OCI-LY7 (cell line): ENCODE results near the gene C4B. TPM values are rescaled to one million over a fixed set of nuclear protein-coding genes. Genes with fewer than 3 reads are reported as not detected.
"Not testable (repeated sequence)": the region's sequence is repeated elsewhere in the genome, so short reads cannot be mapped to it uniquely, and the experiment has no call there.

Source experiments
- BruUV-seq: library from RNA; stranded (reverse); fragments of 400-500 nt; replicated peaks from 2 replicates; lab custom pipeline; 2021; lab: Mats Ljungman, UMichigan
- CTCF ChIA-PET: fragments of 300-600 bp; sonication (Branson Sonifier 250); formaldehyde crosslinking; loops from one replicate; lab custom pipeline; 2022; ENCODE audit warnings: antibody characterized with exemption; ENCODE audit not compliant: unreplicated experiment; lab: Charles Lee
- POLR2A ChIA-PET: fragments of 300-600 bp; sonication (Branson Sonifier 250); formaldehyde crosslinking; loops from one replicate; lab custom pipeline; 2022; ENCODE audit warnings: antibody characterized with exemption; lab: Charles Lee
- DNase-seq: peaks from one replicate; pipeline ENCODE4 v3.0.0-alpha.2; 2015; ENCODE audit warnings: low spot score
- H2AFZ ChIP-seq: fragments of 200-600 bp; sonication (generic), shearing (Covaris generic); 2 replicates; pipeline ENCODE4 v1.6.1; 2014; ENCODE audit warnings: mild to moderate bottlenecking, antibody characterized with exemption, low read length, moderate library complexity
- H3K27ac ChIP-seq: fragments of 200-600 bp; sonication (generic); 2 replicates; pipeline ENCODE4 v1.5.1; 2014; ENCODE audit warnings: mixed run types, low read depth, mild to moderate bottlenecking, moderate library complexity, low read length, inconsistent platforms; ENCODE audit not compliant: poor library complexity, severe bottlenecking
- H3K36me3 ChIP-seq: fragments of 200-600 bp; sonication (generic); 2 replicates; pipeline ENCODE4 v1.6.1; 2014; ENCODE audit warnings: mild to moderate bottlenecking, antibody characterized with exemption, low read length, moderate library complexity, mixed read lengths; ENCODE audit not compliant: insufficient read depth
- H3K4me1 ChIP-seq: fragments of 200-600 bp; sonication (generic); 2 replicates; pipeline ENCODE4 v1.5.1; 2014; ENCODE audit warnings: mild to moderate bottlenecking, low read length; ENCODE audit not compliant: insufficient read depth, poor library complexity, severe bottlenecking
- H3K4me2 ChIP-seq: fragments of 200-600 bp; sonication (generic); 2 replicates; pipeline ENCODE4 v1.6.1; 2014; ENCODE audit warnings: mild to moderate bottlenecking, low read length
- H3K4me3 ChIP-seq: fragments of 200-600 bp; sonication (generic); 2 replicates; pipeline ENCODE4 v1.5.1; 2014; ENCODE audit warnings: mild to moderate bottlenecking, low read depth, low read length; ENCODE audit not compliant: poor library complexity, severe bottlenecking
- H3K79me2 ChIP-seq: fragments of 200-600 bp; sonication (generic); 2 replicates; pipeline ENCODE4 v1.6.1; 2016; ENCODE audit warnings: low read depth, mild to moderate bottlenecking, low read length, moderate library complexity, mixed read lengths; ENCODE audit not compliant: insufficient read depth
- H3K9me2 ChIP-seq: fragments of 200-600 bp; sonication (generic); 2 replicates; pipeline ENCODE4 v1.6.1; 2016; ENCODE audit warnings: mild to moderate bottlenecking, low read length, mixed read lengths; ENCODE audit not compliant: insufficient read depth
- H3K9me3 ChIP-seq: fragments of 200-600 bp; sonication (generic); 2 replicates; pipeline ENCODE4 v1.6.1; 2014; ENCODE audit warnings: mild to moderate bottlenecking, mixed run types, low read length, mixed read lengths
- H4K20me1 ChIP-seq: fragments of 200-600 bp; sonication (generic); 2 replicates; pipeline ENCODE4 v1.6.1; 2014; ENCODE audit warnings: mild to moderate bottlenecking, antibody characterized with exemption, low read length, moderate library complexity, mixed read lengths; ENCODE audit not compliant: insufficient read depth
- CTCF ChIP-seq: fragments of 200-600 bp; sonication (generic); conservative IDR thresholded peaks from 2 replicates; pipeline ENCODE4 v1.5.1; 2014; ENCODE audit warnings: mild to moderate bottlenecking, antibody characterized with exemption, low read length, moderate library complexity, mixed read lengths
- EZH2phosphoT487 ChIP-seq: fragments of 200-600 bp; sonication (generic); IDR thresholded peaks from 2 replicates; pipeline ENCODE4 v1.6.1; 2018; ENCODE audit warnings: low read depth, borderline replicate concordance, mild to moderate bottlenecking, mixed run types, antibody characterized with exemption, low read length, moderate library complexity, mixed read lengths
- intact Hi-C: fragments of 100-400 bp; cut with micrococcal nuclease; formaldehyde crosslinking; loops from one replicate; pipeline ENCODE4 v1.10.0; 2022; ENCODE audit not compliant: unreplicated experiment
- total RNA-seq, 2 experiments: library from RNA; depleted of rRNA in 1 of 2; stranded (reverse); fragments of >200 nt in 1 of 2; shearing (Covaris generic) in 1 of 2; gene quantifications; 2 replicates each; pipeline ENCODE4 v1.2.3, GENCODE V29; 2014 to 2022

Gene C4B
- total RNA-seq, 2 experiments from 2014 or later, result 2.9 to 3.7 TPM

GRCh38 chr6:32047855-32048766, 33.5 kb downstream of the C4B start:
- H3K4me3 ChIP-seq, result no peak overlapping the region
- H3K27ac ChIP-seq, result no peak overlapping the region
- no peaks in the 10 kb centered on the region for H4K20me1 ChIP-seq
- no peaks in the 10 kb centered on the region for H3K9me2 ChIP-seq
- no peak overlapping the region for H2AFZ ChIP-seq
- CTCF ChIA-PET, result no interaction called here
- intact Hi-C loops, result no loop called here
- H3K9me3 ChIP-seq, result no peaks in the 10 kb centered on the region
- no peaks in the 10 kb centered on the region for H3K79me2 ChIP-seq
- no peaks in the 10 kb centered on the region for H3K4me1 ChIP-seq
- H3K36me3 ChIP-seq, result no peaks in the 10 kb centered on the region
- TF ChIP-seq CTCF (peak; percentile 74), EZH2phosphoT487 (no peak)
- no TSS peak for BruUV-seq
- POLR2A ChIA-PET, result no interaction called here
- DNase-seq, result peak; percentile 54
- no peak overlapping the region for H3K4me2 ChIP-seq

DNA sequence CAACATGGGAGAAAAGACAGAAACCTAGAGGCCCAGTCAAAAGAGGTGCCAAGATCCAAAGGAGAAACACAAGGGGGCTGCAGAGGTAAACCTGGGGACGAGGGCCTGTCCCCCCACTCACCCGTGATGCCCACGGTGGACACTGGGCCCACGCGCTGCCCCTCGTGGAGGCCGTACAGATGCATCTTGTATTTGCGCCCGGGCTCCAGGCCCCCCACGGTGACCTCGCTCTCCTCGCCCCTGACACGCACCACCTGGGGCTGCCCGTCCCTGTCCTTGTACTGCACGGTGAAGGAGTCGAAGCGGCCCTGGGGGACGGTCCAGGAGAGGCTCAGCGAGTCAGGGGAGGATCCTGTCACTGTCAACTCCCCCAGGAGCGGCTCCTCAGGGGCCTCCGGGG, 34.6 kb downstream of the C4B start:
- POLR2A ChIA-PET, H2AFZ ChIP-seq, H3K9me3 ChIP-seq, intact Hi-C loops, H3K79me2 ChIP-seq, H3K9me2 ChIP-seq, H3K4me3 ChIP-seq, H3K4me2 ChIP-seq, H4K20me1 ChIP-seq, DNase-seq, H3K27ac ChIP-seq, H3K4me1 ChIP-seq, H3K36me3 ChIP-seq, CTCF ChIA-PET, BruUV-seq: not testable (repeated sequence)

- H4K20me1 ChIP-seq, H3K9me2 ChIP-seq, H3K4me2 ChIP-seq, H3K9me3 ChIP-seq, DNase-seq, H3K4me3 ChIP-seq, H3K36me3 ChIP-seq, intact Hi-C loops, H2AFZ ChIP-seq, H3K4me1 ChIP-seq, POLR2A ChIA-PET, H3K79me2 ChIP-seq, H3K27ac ChIP-seq, BruUV-seq: not testable (repeated sequence)
- CTCF ChIA-PET, result interaction anchor here (0.6 kb wide), 1 partner anchor 356 kb away, joined by 3 read pairs; no protein-coding TSS in a partner anchor
These were observed 35.1 kb downstream of the C4B start for GRCh38 chr6:32049736-32050135.
